ENCODE measurements around the gene SLIT3.

Gene SLIT3

DNA sequence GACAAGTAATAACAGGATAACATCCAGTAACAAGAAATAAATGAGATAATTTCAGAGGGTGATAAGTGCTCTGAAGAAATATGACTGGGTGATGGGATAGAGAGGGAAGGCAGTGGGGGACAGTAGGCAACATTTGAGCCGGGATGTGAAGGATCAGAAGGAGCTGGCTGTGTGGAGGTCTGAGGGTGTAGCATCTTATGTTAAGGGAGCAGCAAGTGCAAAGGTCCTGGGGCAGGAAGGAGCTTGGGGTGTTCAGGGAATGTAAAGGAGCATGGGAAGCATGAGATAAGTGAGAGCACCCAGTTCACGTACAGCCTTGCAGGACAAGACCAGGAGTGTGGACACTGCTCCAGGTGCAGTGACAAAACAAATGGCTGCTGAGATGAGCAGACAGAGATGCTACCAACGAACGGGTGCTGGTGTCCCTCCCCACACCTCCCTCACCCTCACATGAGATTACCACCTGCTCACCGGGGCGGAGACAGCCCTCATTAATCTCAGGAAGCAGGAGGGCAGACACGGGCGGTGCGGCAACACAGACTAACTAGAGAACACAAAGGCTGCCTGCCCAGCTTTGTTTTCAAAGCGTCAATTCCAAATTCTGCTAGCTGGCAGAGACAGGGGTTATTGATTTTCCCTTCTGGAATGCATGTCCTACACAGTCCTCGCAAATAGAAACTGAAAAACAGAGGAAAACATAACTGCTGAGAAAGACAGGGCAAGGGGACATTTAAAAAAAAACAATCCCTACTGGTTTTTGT is 423.6 kb downstream of the SLIT3 start:
- DNase-seq = peak; percentile 9

DNA sequence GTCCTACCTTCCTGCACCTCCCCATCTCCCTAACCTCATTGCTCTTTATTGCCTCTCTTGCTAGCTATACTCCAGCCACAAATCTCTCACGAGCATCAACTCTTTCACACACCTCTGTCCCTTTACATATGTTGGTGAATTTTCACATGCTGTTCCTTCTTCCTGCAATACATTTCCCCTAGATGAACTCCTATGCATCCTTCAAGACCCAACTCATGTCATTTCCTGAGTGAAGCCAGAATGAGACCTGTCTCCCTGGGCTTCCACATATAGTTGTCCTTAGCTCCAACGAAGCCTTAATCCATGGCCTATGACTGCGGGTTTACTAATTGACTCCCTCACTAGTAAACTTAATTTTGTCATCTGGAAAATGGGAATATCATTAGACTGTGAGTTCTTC is 424.5 kb downstream of the SLIT3 start:
- no peak for DNase-seq

DNA sequence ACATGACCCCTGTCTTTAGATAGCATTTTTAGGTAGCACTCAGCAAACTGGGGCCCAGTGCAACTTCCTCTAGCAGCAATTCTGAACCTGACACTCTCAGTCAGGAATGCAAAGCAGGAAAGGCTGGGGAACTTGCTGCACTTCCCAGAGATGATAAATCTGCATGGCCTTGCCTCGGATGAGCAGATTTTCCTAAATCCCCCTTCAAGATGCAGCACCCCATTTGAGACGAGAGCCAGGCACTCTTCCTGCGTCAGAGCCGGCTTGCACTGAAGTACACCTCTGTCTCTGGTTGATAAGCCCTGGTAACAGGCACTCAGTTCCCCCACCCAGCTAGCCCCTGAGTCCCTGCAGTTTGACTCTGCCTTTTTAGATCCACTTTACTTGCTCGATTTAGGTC is 425.1 kb downstream of the SLIT3 start:
- no peak for DNase-seq

DNA sequence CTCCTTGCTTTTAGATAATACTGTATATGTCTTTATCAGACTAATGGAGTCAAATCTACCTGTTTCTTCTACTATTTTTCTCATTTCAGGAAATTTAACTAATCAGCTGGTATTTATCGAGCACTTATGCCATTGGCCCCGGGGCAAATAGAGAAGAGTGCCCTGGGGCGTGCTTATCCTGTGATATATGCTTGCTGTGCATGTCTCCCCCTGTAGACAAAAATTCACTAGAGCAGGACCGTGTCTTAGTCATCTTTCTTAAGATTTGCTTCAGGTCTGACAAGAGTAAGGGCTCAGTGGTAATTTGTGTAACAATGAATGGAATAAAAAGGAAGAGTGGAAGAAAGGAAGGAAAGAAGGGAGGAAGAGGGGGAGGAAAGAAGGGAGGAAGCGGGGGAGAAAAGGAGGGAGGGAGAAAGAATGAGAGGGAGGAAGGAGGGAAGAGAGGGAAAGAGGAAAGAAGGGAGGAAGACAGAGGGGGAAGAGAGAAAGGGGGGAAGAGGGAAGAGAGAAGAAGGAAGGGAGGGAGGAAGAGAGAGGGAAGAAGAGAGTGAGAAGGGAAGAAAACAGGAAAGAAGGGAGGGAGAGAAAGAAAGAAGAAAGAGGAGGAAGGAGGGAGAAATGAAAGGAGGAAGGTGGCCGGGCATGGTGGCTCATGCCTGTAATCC is 426.1 kb downstream of the SLIT3 start:
- no peak for DNase-seq

DNA sequence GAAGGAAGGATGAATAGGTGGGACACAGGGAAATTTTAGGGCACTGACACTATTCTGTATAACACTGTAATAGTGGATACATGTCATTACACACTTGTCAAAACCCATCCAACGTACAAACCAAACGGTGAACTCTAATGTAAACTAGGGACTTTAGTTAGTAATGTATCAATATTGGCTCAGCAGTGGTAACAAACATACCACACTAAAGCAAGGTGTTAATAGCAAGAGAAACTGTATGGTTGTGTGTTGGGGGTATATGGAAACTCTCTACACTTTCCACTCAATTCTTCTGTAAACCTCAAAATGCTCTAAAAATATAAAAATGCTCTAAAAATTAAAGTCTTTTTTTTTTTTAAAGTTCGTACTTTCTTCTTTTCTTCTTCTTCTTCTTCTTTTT is 428.7 kb downstream of the SLIT3 start:
- DNase-seq = no peak

DNA sequence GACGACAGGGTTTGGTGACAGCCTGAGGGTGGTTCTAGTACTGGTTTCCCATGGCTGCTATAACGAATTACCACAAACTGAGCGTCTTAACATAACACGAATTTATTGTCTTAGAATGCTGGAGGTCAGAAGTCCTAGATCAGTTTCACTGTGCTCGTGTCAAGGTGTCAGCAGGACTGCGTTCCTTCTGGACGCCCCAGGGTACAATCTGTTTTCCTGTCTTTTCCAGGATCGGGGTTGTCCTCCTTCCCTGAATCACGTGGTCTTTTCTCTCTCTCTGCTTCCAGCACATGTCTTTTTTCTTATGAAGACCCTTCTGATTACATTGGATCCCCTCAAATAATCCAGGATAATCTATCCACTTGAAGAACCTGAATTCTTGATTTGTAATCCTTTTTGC is 430.0 kb downstream of the SLIT3 start:
- no peak for DNase-seq

DNA sequence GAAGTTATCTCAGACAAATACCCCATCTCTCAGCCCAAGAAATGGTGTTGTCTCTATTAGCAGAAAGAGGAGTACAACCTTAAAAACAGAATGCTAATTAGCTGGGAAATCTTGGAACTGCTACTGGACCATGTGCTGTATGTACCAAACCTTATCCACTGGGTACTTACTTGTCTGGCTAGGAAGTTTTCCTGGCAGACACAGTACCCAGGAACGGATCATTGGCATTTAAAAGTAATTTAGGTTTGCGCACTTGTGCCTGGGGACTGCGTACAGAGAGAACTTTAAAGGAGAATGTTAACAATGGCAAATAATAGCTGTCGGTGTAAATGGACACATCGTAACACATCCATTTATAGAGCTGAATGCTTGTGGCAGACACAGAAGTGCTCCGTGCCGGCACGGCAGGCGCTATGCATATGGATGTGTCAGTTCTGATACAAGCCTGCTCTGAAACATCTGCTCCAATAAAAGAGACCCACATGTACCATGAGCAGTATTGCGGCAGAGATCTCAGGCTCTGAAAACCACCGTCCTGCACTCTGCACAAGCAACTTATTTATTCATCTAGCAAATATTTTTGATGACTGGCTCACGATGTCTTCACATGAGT is 431.2 kb downstream of the SLIT3 start:
- peak; percentile 53 for DNase-seq

DNA sequence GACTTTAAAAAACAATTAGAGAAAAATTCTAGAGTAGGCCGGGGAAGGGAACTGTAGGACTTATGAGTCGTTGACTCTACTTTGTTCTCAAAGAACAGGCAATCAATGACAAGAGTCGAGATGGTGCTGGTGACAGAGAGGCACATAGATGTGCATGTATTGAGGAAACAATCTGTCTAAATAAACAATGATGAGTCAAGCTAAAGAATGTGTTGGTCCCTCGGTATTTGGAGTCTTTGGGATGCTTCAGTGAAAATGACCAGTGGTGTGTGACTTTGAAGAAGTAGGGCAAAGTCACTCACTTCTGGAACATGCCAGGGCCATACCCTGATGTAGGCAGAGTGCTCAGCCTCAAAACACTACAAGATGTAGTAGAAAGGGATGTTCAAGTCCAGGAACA is 433.7 kb downstream of the SLIT3 start:
- DNase-seq = no peak

DNA sequence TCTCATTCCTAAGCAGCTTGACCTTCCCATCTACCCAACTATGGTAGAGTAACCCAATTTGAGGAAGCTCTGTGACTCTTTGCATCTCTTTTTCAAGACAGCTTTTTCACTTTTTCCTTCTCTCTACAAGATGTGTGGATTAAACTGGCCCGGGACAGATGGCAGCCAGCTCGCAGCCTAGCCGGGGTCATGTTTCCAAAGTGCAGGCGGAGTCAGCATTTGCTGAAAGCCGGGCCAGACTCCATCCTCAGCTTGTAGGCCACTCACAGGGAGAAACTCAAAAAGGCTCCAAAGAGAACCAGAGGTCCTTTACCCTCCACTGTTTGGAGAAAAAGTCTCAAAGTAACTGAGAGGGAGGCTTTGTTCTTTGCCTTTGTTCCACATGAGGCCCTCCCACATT is 435.0 kb downstream of the SLIT3 start:
- peak; percentile 15 for DNase-seq

DNA sequence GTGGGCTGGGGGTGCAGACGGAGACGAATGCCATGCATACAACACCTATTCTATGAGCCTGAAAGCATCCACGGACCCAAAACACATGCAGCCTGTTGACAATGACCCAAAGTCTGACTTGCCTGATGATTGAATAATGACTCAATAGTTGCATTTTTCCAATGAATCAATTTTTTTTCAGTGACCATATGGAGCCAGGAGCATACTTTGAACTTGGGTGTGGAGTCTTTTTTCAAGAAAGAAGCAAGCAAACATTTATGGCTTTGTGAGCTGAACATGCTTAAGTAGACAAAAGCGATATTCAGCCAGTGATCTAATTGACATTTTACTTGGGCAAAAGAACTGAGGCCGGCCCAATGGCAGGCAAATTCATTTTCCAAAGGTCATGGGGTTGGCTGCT is 437.9 kb downstream of the SLIT3 start:
- DNase-seq = no peak

DNA sequence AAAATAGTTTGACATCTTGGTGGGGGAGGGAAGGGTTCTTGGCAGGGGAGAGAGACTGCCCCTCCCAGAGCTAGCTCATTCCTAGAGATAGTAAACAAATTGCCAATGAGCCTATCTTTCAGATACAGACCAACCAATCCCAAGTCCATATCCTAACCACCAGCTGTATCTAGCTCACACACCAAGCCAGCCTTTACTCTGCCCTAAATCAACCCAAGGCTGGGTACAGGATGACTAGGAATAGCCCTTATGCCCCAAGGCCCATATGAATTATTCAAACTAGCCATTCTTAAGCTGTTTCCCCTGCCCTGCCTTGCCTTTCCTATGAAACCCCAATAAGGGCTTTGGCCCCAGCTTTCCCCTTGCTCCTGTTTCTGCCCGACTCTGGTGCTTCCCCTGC is 440.4 kb downstream of the SLIT3 start:
- DNase-seq = no peak

DNA sequence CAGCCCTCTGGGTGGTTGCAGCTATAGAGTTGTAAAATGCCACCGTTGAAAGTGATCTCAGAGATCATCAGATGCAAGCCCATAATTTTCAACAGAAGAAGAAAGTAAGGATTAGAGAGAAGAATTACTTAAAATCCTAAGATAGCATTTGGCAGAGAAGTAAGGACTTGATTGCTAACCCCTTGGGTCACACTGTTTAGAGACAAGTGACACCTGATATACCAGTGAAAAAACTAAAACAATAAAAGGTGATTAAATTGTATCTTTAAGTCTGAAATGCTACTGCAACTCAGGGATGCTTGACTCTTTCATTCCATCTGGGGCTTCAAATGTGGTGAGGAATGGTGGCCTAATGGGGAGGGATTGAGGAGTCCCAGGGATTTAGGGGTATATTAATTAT is 440.9 kb downstream of the SLIT3 start:
- no peak for DNase-seq

DNA sequence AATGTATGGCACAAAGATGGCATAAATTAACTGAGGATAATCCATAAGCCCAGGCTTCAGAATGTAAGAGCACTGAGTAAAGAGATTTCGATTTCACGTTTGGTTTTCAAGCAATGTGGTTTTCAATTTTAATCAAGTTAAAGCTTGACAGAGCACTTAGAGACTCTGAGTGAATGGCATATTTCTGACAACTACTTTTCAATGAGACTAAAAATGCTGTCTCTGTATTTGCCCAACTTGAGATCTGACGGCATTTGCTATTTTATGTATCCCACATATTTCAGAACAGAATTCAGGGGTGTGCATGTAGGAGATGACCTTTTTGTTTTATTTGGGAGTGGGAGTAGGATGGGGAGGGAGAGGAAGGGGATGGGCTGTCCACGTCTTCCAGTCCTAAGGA is 441.5 kb downstream of the SLIT3 start:
- no peak for DNase-seq

DNA sequence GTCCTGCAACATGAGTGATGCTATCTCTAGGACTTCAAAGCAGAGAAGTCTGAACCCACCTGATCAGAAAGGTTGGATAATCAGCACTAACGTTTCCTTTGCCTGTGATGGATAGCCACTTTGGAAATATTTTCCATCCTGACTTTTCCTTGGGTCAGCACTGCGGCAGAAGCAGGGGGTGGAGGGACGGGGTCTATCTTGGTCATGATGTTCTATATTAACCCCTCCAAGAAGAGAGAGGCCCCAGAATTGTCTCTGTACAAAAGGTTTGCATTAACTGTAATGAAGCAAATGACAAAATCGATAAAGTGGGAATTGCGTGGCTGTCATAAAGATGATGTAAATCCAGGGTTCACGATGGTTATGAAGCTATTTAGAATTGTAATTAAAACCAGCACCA is 441.9 kb downstream of the SLIT3 start:
- DNase-seq = no peak

DNA sequence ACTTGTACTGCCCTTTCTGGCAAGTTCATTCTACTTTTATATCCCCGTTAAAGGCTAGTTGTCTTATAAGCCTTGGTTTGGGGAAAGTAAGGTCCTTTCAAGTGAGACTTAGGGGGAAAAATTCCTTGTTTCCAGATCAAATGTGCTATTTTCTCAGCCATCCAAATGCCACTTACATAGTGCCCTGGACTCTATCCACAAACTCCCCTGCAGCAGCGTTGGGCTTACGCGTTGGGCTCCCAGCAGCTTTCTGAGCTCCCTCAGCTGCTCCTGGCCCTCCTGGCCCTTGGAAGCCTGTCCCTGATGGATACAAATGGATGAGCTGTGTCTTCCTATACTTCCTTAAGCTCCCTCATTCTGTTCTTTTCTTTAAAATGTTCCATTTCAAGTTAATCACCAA is 442.6 kb downstream of the SLIT3 start:
- DNase-seq = no peak

DNA sequence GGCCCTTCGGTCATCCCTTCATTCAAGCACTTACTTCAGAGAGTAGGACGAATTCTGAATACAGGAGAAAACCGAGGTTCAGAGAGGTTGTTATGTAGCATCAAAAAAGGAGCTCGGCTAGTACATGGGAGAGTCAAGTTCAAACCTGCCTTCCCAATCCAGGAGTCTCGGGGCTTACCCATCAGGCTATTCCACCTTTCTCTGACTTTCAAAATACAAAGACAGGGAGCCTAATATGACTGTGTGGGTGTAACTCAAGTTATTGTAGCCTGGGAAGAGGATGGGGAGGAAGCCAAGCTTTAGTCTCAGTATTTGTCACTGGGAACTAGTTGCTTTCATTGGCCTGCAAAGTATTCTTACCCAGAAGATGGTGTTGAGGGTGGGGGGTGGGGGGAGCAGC is 447.0 kb downstream of the SLIT3 start:
- no peak for DNase-seq

DNA sequence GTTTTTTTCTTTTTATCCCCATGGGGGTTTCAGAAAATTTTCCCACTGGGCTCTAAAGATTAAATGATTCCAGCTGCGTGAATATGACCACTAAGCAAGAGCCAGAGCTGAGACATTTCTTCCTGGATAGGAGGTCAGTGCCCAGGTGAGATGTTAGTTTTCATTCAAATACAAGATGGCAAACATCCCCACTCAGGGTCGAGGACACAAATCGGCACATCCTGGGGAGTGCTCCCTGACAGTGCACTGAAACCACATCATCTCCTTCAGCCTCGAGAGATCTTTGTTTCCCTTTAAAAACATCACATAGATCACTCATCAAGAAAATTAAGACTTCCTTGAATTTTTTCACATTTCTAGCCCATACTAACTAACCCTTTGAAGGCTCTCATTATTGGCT is 448.6 kb downstream of the SLIT3 start:
- DNase-seq = no peak

DNA sequence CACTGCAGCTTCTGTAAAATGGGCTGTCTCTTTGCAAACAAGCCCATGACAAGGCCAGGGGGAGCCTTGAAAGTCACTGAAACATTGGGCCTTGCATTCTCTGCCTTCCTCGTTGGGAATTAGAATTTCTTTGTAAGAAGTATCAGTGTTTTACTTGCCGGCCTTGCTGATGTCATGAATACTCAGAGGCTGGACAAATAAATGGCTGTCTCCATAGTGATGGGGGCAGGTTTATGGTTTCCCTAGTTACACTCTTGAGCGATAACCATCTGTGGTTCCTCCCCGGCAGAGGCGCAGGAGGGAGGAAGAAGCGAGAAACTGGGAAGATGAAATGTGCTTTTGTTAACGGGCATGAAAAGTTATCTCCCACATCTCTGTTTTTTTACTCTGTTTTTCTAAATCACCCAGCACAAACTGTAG is 449.0 kb downstream of the SLIT3 start:
- no peak for DNase-seq

DNA sequence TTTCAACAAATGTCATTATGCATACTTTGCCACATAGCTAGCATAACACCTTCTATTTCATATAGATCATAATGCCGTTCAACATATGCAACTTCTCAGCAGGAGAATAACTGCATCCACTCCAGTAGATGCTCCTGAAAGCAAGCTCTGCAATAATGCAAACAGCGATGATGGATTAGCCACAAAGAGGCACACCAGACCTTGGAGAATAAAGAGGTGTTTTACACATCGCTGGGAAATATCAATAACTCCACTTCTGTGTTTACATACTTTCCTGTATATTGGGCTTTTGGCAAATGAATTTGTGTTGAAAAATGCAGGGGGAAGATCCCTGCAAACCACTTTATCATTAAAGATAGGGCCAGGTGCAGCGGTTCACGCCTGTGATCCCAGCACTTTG is 450.3 kb downstream of the SLIT3 start:
- DNase-seq = no peak

DNA sequence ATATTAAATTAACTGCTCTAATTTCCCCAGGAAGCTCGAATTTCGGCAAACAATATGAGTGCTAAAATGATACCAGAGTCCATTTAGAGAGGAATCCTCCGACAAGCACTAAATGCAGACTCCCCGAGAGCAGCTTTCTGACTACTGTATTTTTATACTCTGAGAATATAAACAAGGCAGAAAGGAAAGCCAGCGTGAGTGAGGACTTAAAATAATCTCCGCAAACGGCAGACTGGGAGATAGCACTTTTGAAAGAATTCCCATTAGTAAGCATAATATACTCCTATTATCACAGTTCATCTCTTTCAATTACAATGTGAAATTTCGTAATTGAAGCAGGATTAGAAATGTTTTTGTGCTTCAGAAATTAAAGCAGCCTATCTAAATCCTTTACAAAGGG is 452.4 kb downstream of the SLIT3 start:
- no peak for DNase-seq

DNA sequence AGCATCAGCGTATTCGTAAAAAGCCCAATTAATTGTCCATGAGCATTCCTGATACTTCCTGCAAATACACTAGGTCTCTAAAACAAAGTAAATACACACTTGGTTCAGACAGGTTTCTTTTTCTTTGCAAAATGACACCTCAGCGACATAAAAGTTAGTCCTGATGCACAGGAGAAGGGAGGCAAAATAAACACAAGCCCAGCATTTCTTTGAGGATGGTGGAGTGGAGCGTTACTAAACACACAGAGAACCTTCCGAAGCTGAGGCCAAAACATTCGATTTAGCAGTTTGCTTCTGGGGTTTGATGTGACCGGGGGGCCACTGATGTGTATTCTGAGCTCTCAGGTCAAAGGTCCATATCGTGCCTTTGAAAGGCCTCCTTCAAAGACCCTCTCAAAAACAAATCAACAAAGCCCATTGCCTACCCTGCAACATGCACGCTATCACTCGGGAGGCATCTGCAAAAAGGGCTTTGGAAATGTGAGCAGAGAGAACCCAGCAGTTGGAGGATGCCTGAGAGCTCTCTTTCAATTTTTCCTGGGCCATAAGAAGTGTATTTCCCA is 453.3 kb downstream of the SLIT3 start:
- DNase-seq = no peak

DNA sequence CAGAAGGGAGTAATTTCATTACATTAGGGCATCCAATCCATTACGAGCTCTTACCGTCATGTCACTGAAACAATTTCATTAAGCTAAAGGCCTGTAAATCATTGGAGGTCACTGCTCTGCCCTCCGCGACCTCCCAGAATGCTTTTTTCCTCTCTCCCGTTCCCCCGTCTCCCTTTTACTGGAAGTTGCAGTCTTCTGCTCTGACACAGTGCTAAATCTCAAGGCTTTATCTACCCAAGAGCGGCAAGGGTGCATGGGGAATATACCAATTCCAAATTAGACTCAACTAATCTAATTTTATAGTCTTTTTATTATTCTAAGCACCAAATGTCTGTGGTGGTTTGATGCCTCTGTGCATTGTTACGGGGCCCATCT is 456.0 kb downstream of the SLIT3 start:
- DNase-seq = no peak

DNA sequence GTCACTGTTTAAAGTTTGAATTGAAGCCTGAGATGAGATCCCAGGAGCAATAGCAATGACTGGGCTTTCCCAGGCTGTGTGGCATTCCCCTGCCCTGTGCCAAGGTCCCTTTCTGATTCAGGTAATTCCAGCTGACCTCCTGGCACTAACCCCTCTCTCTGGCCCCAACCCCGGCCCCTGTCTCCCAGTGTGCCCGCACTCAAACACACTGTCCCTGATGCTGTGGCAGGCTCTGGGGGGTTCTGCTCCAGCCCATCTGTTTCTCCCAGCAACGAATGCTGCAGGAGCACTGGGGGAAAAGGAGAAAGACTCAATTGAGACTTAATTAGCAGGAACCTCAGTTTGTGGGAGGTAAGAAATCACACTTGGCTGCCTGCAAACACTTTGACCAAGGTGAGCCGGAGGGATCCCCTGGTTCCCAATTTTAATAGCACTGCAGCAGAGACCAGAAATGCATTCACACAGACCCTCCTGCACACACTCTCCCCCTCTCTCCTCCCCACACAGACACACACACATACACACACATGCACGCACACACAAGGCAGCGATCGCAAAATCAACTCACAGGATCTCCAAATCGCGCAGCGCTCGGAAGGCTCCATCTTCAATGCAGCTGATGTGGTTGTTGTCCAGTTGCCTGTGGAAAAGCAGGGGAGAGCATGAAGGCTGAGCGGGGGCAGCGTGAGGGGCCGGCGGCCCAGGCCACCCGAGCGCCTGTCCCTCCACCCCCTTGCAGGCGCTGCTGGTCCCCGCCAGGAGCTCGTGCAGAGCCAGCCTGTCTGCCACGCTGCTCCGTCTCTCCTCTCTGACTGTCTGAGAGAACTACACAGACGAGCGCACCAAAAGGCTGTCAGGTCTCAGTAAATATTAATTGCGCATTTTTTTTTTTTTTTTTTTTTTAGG is 456.7 kb downstream of the SLIT3 start:
- no peak for DNase-seq

Measured in NCI-H1694 treated with DMSO at 0.1 percent for 48 hours (cell line).